Measurements from ENCODE around the gene PHETA1. TPM values are rescaled to one million over a fixed set of nuclear protein-coding genes. Genes with fewer than 3 reads are reported as not detected.

Gene PHETA1
- total and polyA plus RNA-seq, 2 of the 13 experiments (the other 11 are each of a cell fraction or from before 2014, with no cell fraction given) = 11.3 to 20.8 TPM

DNA sequence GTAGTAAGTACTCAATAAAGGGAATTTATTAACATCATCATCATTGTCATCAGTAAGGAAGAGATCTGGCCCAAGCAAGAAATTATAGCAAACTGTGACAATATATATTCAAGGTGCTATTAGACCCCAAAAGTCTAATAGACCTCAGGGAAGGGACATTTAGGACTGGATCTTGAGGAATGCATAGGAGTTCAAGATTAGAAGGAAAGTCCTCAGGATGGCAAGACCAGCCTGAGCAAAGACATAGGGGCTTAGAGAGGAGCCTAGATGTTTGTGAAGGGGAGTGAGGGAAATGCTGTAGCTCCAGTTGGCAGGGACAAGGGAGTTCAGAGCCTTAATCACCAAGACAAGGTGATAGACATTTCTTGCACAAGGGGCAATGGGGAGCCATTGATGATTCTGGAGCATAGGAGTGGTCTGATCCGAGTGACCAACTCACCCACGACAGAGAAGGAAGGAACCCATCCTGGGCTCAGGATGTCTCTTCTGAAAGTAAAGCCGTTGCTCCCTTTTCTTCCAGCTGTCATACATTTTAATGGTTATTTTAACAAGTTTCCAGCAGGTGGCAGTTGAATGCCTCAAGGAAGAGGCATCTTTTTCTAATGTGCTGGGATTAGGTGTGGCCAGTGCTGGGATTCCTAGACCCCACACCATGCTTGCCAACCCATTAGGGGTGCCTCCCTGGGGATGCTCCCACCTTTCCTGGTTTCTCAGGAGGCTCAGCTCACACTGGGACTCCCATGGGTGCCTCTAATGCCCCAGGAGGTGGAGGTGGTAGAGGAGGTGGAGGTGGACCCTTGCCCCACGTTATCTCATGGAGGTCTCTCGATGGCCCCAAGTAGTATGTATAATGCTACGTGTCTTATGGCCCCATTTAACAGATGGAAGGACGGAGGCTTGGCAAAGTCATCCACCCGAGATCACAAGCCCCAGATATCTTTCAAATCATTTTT is 37.8 kb downstream of the PHETA1 start (continued):
- no peak for TF ChIP-seq TARDBP (CRISPR knock-in tag; IDR thresholded peaks at IDR 0.05)
- no peak for TF ChIP-seq NPAS2 (CRISPR knock-in tag; IDR thresholded peaks at IDR 0.05; ENCODE audit: borderline replicate concordance)
- TF ChIP-seq ZNF703 (CRISPR knock-in tag; IDR thresholded peaks at IDR 0.05; ENCODE audit: borderline replicate concordance) = no peak
- TF ChIP-seq SKIL (CRISPR knock-in tag; IDR thresholded peaks at IDR 0.05; ENCODE audit: borderline replicate concordance) = no peak
- TF ChIP-seq RAD21 (CRISPR knock-in tag; IDR thresholded peaks at IDR 0.05) = peak; percentile 36; the same call in 1 of the 2 replicates
- TF ChIP-seq SMC3 (IDR thresholded peaks at IDR 0.05; ENCODE audit: low read length) = peak; percentile 65

DNA sequence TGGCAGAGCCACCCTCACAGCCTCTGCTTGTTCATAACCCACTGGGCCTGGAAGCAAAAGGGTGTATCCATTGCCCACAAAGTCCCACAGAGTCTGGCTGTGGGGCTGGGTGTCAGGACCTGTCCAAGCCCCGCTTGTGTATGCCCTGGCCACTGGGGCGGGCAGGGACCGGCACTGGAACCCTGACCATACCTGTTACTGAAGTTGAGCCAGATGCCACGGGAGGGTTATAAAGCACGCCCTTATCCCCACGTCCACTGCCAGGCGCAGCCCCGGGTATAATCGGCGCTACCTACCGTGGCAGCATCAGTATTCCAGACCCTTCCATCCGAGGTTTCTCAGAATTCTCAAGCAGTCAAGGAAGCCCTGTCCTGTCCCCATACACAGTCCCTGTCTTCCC is 40.8 kb downstream of the PHETA1 start:
- ATAC-seq (no peak), FAIRE-seq (no peak), DNase-seq (ENCODE audit: low spot score) (no peak)
- peaks cover 0 to 4% of the 10 kb centered on the region in 2 experiments; a peak in 2 of 5 replicates for H3K27me3 ChIP-seq (ENCODE audit: control insufficient read depth in 1 of 2, insufficient read depth in 2 of 2, low read length in 2 of 2)
- BruUV-seq (replicated peaks) = no TSS peak
- intact Hi-C loops (cut with micrococcal nuclease; ENCODE audit: unreplicated experiment) (no loop called here), in situ Hi-C loops (cut with HindIII; ENCODE audit: extremely low pct_ligation_motif_present, low pct_unique_long_range_greater_than_20kb) (no loop called here)
- H4K20me1 ChIP-seq (ENCODE audit: insufficient read depth, low read length) = no peaks in the 10 kb centered on the region
- ChIA-PET CTCF (ENCODE audit: low intra/inter-chr PET ratio, low total read pairs) (no interaction called here), POLR2A (no interaction called here)
- TF ChIP-seq ATAD3A (CRISPR knock-in tag; IDR thresholded peaks at IDR 0.05) = no peak
- no peak for TF ChIP-seq HHEX (CRISPR knock-in tag; IDR thresholded peaks at IDR 0.05)
- TF ChIP-seq STAT6 (CRISPR knock-in tag; IDR thresholded peaks at IDR 0.05; ENCODE audit: borderline replicate concordance) = no peak
- 73% methylated on average over 7 of the region's 12 CpGs for WGBS (ENCODE audit: low lambda C conversion rate)
- H3K4me3 ChIP-seq (replicated peaks in 1 of 3; ENCODE audit: insufficient read depth in 1 of 3, low read depth in 2 of 3, low read length in 3 of 3) = no peak overlapping the region
- no peaks in the 10 kb centered on the region for H3K9me3 ChIP-seq (ENCODE audit: low read length)
- no peaks in the 10 kb centered on the region for H3K36me3 ChIP-seq (replicated peaks in 1 of 2; ENCODE audit: control insufficient read depth in 1 of 2, insufficient read depth in 2 of 2, low read length in 2 of 2)
- no peak overlapping the region for H3K4me2 ChIP-seq (ENCODE audit: low read depth, low read length)
- H3K9ac ChIP-seq (ENCODE audit: insufficient read depth, low read depth, low read length) = no peak overlapping the region
- H3K27ac ChIP-seq (ENCODE audit: extremely low read length, insufficient read depth, low read length) = no peak overlapping the region
- H3K4me1 ChIP-seq (ENCODE audit: insufficient read depth, low read length) = no peaks in the 10 kb centered on the region
- no peak overlapping the region for H2AFZ ChIP-seq (ENCODE audit: low read length)
- no peaks in the 10 kb centered on the region for H3K79me2 ChIP-seq (ENCODE audit: insufficient read depth, low read length)
